IMR-90 (cell line): ENCODE measurements around the gene HTT. TPM values are rescaled to one million over a fixed set of nuclear protein-coding genes. Genes with fewer than 3 reads are reported as not detected.

Experiments used
- ATAC-seq: fragments of 200-7000 bp; cut with Tn5 transposase; 2 replicates; pipeline ENCODE4 v1.9.1; 2020; ENCODE audit warnings: low read depth, mild to moderate bottlenecking, moderate library complexity
- BruUV-seq: library from RNA; stranded (reverse); fragments of 400-500 nt; replicated peaks from 2 replicates; lab custom pipeline; 2021; lab: Mats Ljungman, UMichigan
- CTCF ChIA-PET: fragments of 300-600 bp; formaldehyde crosslinking; extraction: SDS; loops from one replicate; lab custom pipeline; 2021; ENCODE audit warnings: antibody characterized with exemption; lab: Yijun Ruan, JAX
- POLR2A ChIA-PET: fragments of 300-600 bp; sonication (Branson Sonifier 250); formaldehyde crosslinking; loops from one replicate; lab custom pipeline; 2022; ENCODE audit warnings: antibody characterized with exemption; ENCODE audit not compliant: unreplicated experiment; lab: Charles Lee
- DNase-seq: peaks from one replicate; pipeline ENCODE4 v3.0.0; 2013
- H2AFZ ChIP-seq: replicated peaks from 2 replicates; pipeline ENCODE3; 2013; ENCODE audit warnings: low read length, mild to moderate bottlenecking; ENCODE audit not compliant: poor library complexity
- H2AK5ac ChIP-seq: 2 replicates; pipeline ENCODE4 v1.6.1; 2013; ENCODE audit warnings: low read depth, low read length, inconsistent platforms
- H2AK9ac ChIP-seq: replicated peaks from 2 replicates; pipeline ENCODE3; 2013; ENCODE audit warnings: mild to moderate bottlenecking, low read depth, low read length, moderate library complexity; ENCODE audit not compliant: poor library complexity
- H2BK120ac ChIP-seq: 2 replicates; pipeline ENCODE4 v1.6.1; 2013; ENCODE audit warnings: low read depth, low read length, inconsistent platforms
- H2BK15ac ChIP-seq: 3 replicates; pipeline ENCODE4 v1.6.1; 2013; ENCODE audit warnings: low read depth, low read length, inconsistent platforms
- H2BK20ac ChIP-seq: 2 replicates; pipeline ENCODE4 v1.6.1; 2013; ENCODE audit warnings: low read depth, mild to moderate bottlenecking, inconsistent platforms, low read length, moderate library complexity
- H2BK5ac ChIP-seq: 2 replicates; pipeline ENCODE4 v1.6.1; 2013; ENCODE audit warnings: mild to moderate bottlenecking, low read depth, low read length, inconsistent platforms; ENCODE audit not compliant: poor library complexity, severe bottlenecking
- H3K14ac ChIP-seq: replicated peaks from 2 replicates; pipeline ENCODE4 v1.6.1; 2013; ENCODE audit warnings: low read depth, low read length, inconsistent platforms
- H3K18ac ChIP-seq: 2 replicates; pipeline ENCODE4 v1.6.1; 2013; ENCODE audit warnings: low read depth, low read length, control low read depth
- H3K23ac ChIP-seq: 2 replicates; pipeline ENCODE4 v1.6.1; 2013; ENCODE audit warnings: low read depth, low read length, inconsistent platforms
- H3K27ac ChIP-seq: 2 replicates; pipeline ENCODE4 v1.5.1; 2013; ENCODE audit warnings: mild to moderate bottlenecking, control low read depth, low read length; ENCODE audit not compliant: insufficient read depth
- H3K27me3 ChIP-seq: 2 replicates; pipeline ENCODE4 v1.6.1; 2013; ENCODE audit warnings: low read length; ENCODE audit not compliant: control insufficient read depth, insufficient read depth
- H3K36me3 ChIP-seq: 2 replicates; pipeline ENCODE4 v1.6.1; 2013; ENCODE audit warnings: low read length, mixed read lengths; ENCODE audit not compliant: control insufficient read depth, insufficient read depth
- H3K4ac ChIP-seq: 2 replicates; pipeline ENCODE4 v1.6.1; 2013; ENCODE audit warnings: low read depth, low read length, inconsistent platforms
- H3K4me1 ChIP-seq: 2 replicates; pipeline ENCODE4 v1.6.1; 2013; ENCODE audit warnings: low read length, mixed read lengths; ENCODE audit not compliant: control insufficient read depth, insufficient read depth
- H3K4me2 ChIP-seq: 2 replicates; pipeline ENCODE4 v1.6.1; 2013; ENCODE audit warnings: low read depth, mild to moderate bottlenecking, control low read depth, low read length, moderate library complexity
- H3K4me3 ChIP-seq: 2 replicates; pipeline ENCODE4 v1.5.1; 2013; ENCODE audit warnings: low read depth, mild to moderate bottlenecking, control low read depth, low read length, moderate library complexity; ENCODE audit not compliant: insufficient read depth
- H3K56ac ChIP-seq: 2 replicates; pipeline ENCODE4 v1.6.1; 2013; ENCODE audit warnings: low read length, inconsistent platforms; ENCODE audit not compliant: insufficient read depth; ENCODE audit errors: extremely low read depth
- H3K79me1 ChIP-seq, 2 experiments: 2 replicates each; pipeline ENCODE4 v1.6.1; 2013; ENCODE audit warnings: low read length in 2 of 2, inconsistent platforms in 1 of 2, low read depth in 1 of 2
- H3K9ac ChIP-seq: 2 replicates; pipeline ENCODE4 v1.6.1; 2013; ENCODE audit warnings: low read depth, low read length, control low read depth
- H3K9me1 ChIP-seq: 2 replicates; pipeline ENCODE4 v1.6.1; 2013; ENCODE audit warnings: low read length, inconsistent platforms; ENCODE audit not compliant: insufficient read depth
- H3K9me3 ChIP-seq: 2 replicates; pipeline ENCODE4 v1.6.1; 2013; ENCODE audit warnings: low read length; ENCODE audit not compliant: control insufficient read depth, insufficient read depth
- H4K20me1 ChIP-seq: 2 replicates; pipeline ENCODE4 v1.6.1; 2013; ENCODE audit warnings: low read length, inconsistent platforms; ENCODE audit not compliant: insufficient read depth
- H4K5ac ChIP-seq: 2 replicates; pipeline ENCODE4 v1.6.1; 2013; ENCODE audit warnings: mild to moderate bottlenecking, low read depth, low read length, control low read depth
- H4K8ac ChIP-seq, 2 experiments: 2 replicates each; pipeline ENCODE4 v1.6.1; 2013; ENCODE audit warnings: low read depth in 2 of 2, low read length in 2 of 2, control low read depth in 1 of 2, inconsistent platforms in 1 of 2
- H4K91ac ChIP-seq: 2 replicates; pipeline ENCODE4 v1.6.1; 2013; ENCODE audit warnings: low read depth, low read length, inconsistent platforms; ENCODE audit not compliant: insufficient read depth
- CTCF ChIP-seq: conservative IDR thresholded peaks from 2 replicates; pipeline ENCODE4 v1.5.1; 2012; ENCODE audit warnings: mild to moderate bottlenecking, low read depth, low read length, improper control_type of control experiment
- ELK1 ChIP-seq: fragments of 150-350 bp; IDR thresholded peaks from 2 replicates; pipeline ENCODE4 v1.6.1; 2016; ENCODE audit warnings: low read depth, mild to moderate bottlenecking, low read length, moderate library complexity, borderline replicate concordance
- MAZ ChIP-seq: IDR thresholded peaks from 2 replicates; pipeline ENCODE4 v1.6.1; 2012; ENCODE audit warnings: low read depth, mild to moderate bottlenecking, low read length, improper control_type of control experiment, moderate library complexity, borderline replicate concordance
- MXI1 ChIP-seq: IDR thresholded peaks from 2 replicates; pipeline ENCODE4 v1.6.1; 2012; ENCODE audit warnings: low read depth, mild to moderate bottlenecking, low read length, moderate library complexity, borderline replicate concordance
- RFX5 ChIP-seq: IDR thresholded peaks from 2 replicates; pipeline ENCODE4 v1.8.0; 2012; ENCODE audit warnings: low read depth, mild to moderate bottlenecking, low read length, moderate library complexity
- SMC3 ChIP-seq: fragments of 150-350 bp; IDR thresholded peaks from 2 replicates; pipeline ENCODE4 v1.6.1; 2016; ENCODE audit warnings: low read depth, mild to moderate bottlenecking, antibody characterized with exemption, low read length, moderate library complexity
- dilution Hi-C: fragments of 300-500 bp; cut with HindIII; formaldehyde crosslinking; loops from one replicate; pipeline ENCODE4 v1.14.3; 2018; ENCODE audit warnings: low sequenced_read_pairs; ENCODE audit not compliant: unreplicated experiment
- in situ Hi-C: fragments of 300-500 bp; cut with MboI; formaldehyde crosslinking; loops from 3 replicates; pipeline ENCODE4 v1.14.3; 2019; ENCODE audit warnings: low sequenced_read_pairs, inconsistent platforms, mixed read lengths
- intact Hi-C: fragments of 100-400 bp; cut with micrococcal nuclease; formaldehyde crosslinking; loops from 2 replicates; pipeline ENCODE4 v1.10.0; 2022
- polyA plus RNA-seq, 3 experiments: library from polyadenylated mRNA; depleted of rRNA; stranded (reverse); fragments of >200 nt; gene quantifications; 2 replicates each; pipeline ENCODE4 v1.2.3, GENCODE V29; 2012; ENCODE audit warnings: low replicate concordance in 1 of 3
- total RNA-seq: library from RNA; depleted of rRNA; stranded (reverse); fragments of >200 nt; gene quantifications from 2 replicates; pipeline ENCODE4 v1.2.3, GENCODE V29; 2012

HTT gene
- total and polyA plus RNA-seq, 2 of the 4 experiments (the other 2 are of a cell fraction): 11.6 to 14.3 TPM

GRCh38 chr4:3189459-3189858, 115.0 kb downstream of the HTT start:
- POLR2A ChIA-PET: no interaction called here

More at GRCh38 chr4:3189459-3189858, 115.0 kb downstream of the HTT start:
- intact Hi-C loops: no loop called here
- in situ Hi-C loops: no loop called here
- Histone ChIP-seq H3K79me1 (peaks cover 0 to 4% of the 10 kb centered on the region in 2 experiments; a peak in 1 of 4 replicates), H3K18ac (no peak overlapping the region), H2BK15ac (no peak overlapping the region), H3K9ac (no peak overlapping the region), H2AK5ac (no peak overlapping the region), H3K9me3 (no peaks in the 10 kb centered on the region), H3K14ac (no peak overlapping the region), H3K27me3 (no peaks in the 10 kb centered on the region), H2AFZ (no peak overlapping the region), H4K91ac (no peak overlapping the region), H3K9me1 (peaks cover 3% of the 10 kb centered on the region; the same call in 1 of the 2 replicates), H3K4me2 (no peak overlapping the region), H3K23ac (no peak overlapping the region), H3K4ac (no peak overlapping the region), H2AK9ac (no peak overlapping the region), H3K4me3 (no peak overlapping the region), H2BK20ac (no peak overlapping the region), H4K20me1 (no peaks in the 10 kb centered on the region; the same call in none of the 2 replicates), H3K27ac (no peak overlapping the region), H3K36me3 (peaks cover 32% of the 10 kb centered on the region), H4K5ac (no peak overlapping the region), H2BK5ac (no peak overlapping the region), H4K8ac (no peak overlapping the region), H3K56ac (no peak overlapping the region), H2BK120ac (no peak overlapping the region), H3K4me1 (peaks cover 6% of the 10 kb centered on the region)
- no TSS peak for BruUV-seq
- ATAC-seq (no peak), DNase-seq (no peak)
- TF ChIP-seq ELK1 (no peak), SMC3 (no peak), MAZ (no peak), MXI1 (no peak), CTCF (no peak), RFX5 (no peak)
- dilution Hi-C loops: no loop called here
- CTCF ChIA-PET: no interaction called here
